Panc1 (cell line): ENCODE measurements around the gene CCNYL1.

Experiments
- CTCF ChIP-seq: fragments of 450-650 bp; IDR thresholded peaks from 2 replicates; pipeline ENCODE4 v1.5.1; 2017; ENCODE audit warnings: mild to moderate bottlenecking
- POLR2AphosphoS5 ChIP-seq: IDR thresholded peaks from 2 replicates; pipeline ENCODE4 v1.6.1; 2012; ENCODE audit warnings: mild to moderate bottlenecking, low read depth, low read length, moderate library complexity
- SIN3A ChIP-seq: IDR thresholded peaks from 2 replicates; pipeline ENCODE4 v1.6.1; 2012; ENCODE audit warnings: low read depth, mild to moderate bottlenecking, low read length, moderate library complexity, borderline replicate concordance; ENCODE audit not compliant: insufficient read depth
- TCF7L2 ChIP-seq: IDR thresholded peaks from 2 replicates; pipeline ENCODE4 v1.6.1; 2011; ENCODE audit warnings: mild to moderate bottlenecking, low read depth, low read length, inconsistent platforms
- TF ChIP-seq, protein P1 (sequence below), 2 experiments: IDR thresholded peaks; 2 replicates each; pipeline ENCODE4 v1.6.1; 2011 to 2012; ENCODE audit warnings: low read depth in 2 of 2, control low read depth in 1 of 2, low read length in 1 of 2, mild to moderate bottlenecking in 1 of 2, moderate library complexity in 1 of 2; ENCODE audit not compliant: insufficient read depth in 1 of 2

GRCh38 chr2:207727261-207727660, 15.8 kb downstream of the CCNYL1 start:
- no peak for TF ChIP-seq CTCF
- TF ChIP-seq, protein P1, sequence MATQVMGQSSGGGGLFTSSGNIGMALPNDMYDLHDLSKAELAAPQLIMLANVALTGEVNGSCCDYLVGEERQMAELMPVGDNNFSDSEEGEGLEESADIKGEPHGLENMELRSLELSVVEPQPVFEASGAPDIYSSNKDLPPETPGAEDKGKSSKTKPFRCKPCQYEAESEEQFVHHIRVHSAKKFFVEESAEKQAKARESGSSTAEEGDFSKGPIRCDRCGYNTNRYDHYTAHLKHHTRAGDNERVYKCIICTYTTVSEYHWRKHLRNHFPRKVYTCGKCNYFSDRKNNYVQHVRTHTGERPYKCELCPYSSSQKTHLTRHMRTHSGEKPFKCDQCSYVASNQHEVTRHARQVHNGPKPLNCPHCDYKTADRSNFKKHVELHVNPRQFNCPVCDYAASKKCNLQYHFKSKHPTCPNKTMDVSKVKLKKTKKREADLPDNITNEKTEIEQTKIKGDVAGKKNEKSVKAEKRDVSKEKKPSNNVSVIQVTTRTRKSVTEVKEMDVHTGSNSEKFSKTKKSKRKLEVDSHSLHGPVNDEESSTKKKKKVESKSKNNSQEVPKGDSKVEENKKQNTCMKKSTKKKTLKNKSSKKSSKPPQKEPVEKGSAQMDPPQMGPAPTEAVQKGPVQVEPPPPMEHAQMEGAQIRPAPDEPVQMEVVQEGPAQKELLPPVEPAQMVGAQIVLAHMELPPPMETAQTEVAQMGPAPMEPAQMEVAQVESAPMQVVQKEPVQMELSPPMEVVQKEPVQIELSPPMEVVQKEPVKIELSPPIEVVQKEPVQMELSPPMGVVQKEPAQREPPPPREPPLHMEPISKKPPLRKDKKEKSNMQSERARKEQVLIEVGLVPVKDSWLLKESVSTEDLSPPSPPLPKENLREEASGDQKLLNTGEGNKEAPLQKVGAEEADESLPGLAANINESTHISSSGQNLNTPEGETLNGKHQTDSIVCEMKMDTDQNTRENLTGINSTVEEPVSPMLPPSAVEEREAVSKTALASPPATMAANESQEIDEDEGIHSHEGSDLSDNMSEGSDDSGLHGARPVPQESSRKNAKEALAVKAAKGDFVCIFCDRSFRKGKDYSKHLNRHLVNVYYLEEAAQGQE (IDR thresholded peaks at IDR 0.05; ENCODE audit: insufficient read depth in 1 of 2, low read depth in 2 of 2, low read length in 1 of 2), result no peak
- no peak for TF ChIP-seq POLR2AphosphoS5
- no peak for TF ChIP-seq SIN3A
- no peak for TF ChIP-seq TCF7L2
